Activated T-helper 1 cell treated with anti-CD3 and anti-CD28 coated beads, Interleukin-12 subunit alpha, Interleukin-12 subunit beta, Interleukin-2, Interleukin-4 antibody, amounts not matched to agents 30 ng/mL and 10 ng/mL and 1 ng/mL, durations not matched to agents 14 hours and 24 hours and 36 hours (primary cell): ENCODE results near the gene CD52. TPM values are rescaled to one million over a fixed set of nuclear protein-coding genes. Genes with fewer than 3 reads are reported as not detected.

Experiments used
- DNase-seq: peaks from one replicate; pipeline ENCODE4 v3.0.0; 2021; ENCODE audit warnings: low spot score
- H3K27ac Mint-ChIP-seq: one replicate; pipeline ENCODE4 v1.8.0; 2021; ENCODE audit warnings: mild to moderate bottlenecking, mixed read lengths
- H3K27me3 Mint-ChIP-seq: one replicate; pipeline ENCODE4 v1.8.0; 2022; ENCODE audit warnings: mild to moderate bottlenecking, moderate library complexity, mixed read lengths; ENCODE audit not compliant: insufficient read depth
- H3K36me3 Mint-ChIP-seq: one replicate; pipeline ENCODE4 v1.8.0; 2021; ENCODE audit warnings: low read depth, mixed read lengths
- H3K4me1 Mint-ChIP-seq: one replicate; pipeline ENCODE4 v1.8.0; 2021; ENCODE audit warnings: low read depth, mixed read lengths
- H3K4me3 Mint-ChIP-seq: one replicate; pipeline ENCODE4 v1.8.0; 2021; ENCODE audit warnings: mild to moderate bottlenecking, moderate library complexity, mixed read lengths
- H3K9me3 Mint-ChIP-seq: one replicate; pipeline ENCODE4 v1.8.0; 2021; ENCODE audit warnings: mixed read lengths
- intact Hi-C: fragments of 100-400 bp; cut with micrococcal nuclease; formaldehyde crosslinking; loops from one replicate; pipeline ENCODE4 v1.15.1; 2024
- total RNA-seq: library from RNA; stranded (reverse); gene quantifications from 2 replicates; pipeline ENCODE4 v1.2.3, GENCODE V29; 2022

Gene CD52
- total RNA-seq, 1 donor from 2014 or later, result 394 TPM

DNA sequence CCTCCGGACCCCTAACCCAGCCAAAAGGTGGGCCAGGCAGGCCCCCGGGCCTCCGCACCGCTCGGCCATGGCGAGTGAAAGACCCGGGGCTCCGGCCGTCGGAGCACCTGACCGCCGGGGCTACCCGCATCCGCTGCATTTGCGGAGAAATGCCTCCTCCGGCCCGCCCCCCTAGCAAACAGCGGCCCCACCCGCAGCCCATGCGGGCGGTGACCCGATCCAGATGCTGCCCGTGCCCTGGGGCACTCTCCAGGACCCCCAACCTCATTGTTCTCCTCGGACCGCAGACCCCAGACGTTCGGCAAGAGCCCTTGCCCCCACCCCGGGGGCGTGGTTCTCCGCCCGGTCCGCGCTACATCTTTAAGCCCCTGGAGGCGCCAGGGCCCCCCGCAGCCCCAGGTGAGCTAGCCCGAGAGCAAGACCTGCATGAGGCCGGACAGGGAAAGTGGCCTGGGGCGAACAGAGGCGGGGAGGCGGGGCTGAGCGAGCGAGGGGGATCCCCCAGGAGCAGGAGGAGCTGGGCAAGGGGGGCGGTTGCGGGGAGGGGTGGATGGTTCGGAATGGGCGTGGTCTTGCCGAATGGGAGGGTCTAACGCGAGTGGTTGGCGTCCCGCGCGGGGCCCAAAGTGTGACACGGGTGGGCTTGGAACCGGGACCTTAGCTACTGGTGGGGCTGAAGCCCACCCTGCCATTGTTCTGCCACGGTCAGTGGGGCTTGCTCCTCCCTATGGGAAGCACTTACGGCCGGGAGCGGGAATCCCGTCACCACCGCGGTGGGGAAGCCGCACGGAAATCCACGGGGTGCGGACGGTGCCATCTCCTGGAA lies 42.4 kb downstream of the CD52 start:
- DNase-seq, result peak; percentile 36
- peaks cover 64% of the 10 kb centered on the region for H3K4me1 Mint-ChIP-seq
- H3K4me3 Mint-ChIP-seq, result peak overlapping the region; percentile 78
- peaks cover 3% of the 10 kb centered on the region for H3K36me3 Mint-ChIP-seq
- no peak overlapping the region for H3K27ac Mint-ChIP-seq
- H3K9me3 Mint-ChIP-seq, result no peaks in the 10 kb centered on the region
- intact Hi-C loops, result loop anchor here (1.0 to 2.0 kb wide), 2 partner anchors 18 to 83 kb away; no protein-coding TSS in a partner anchor
- H3K27me3 Mint-ChIP-seq, result peaks cover 27% of the 10 kb centered on the region

DNA sequence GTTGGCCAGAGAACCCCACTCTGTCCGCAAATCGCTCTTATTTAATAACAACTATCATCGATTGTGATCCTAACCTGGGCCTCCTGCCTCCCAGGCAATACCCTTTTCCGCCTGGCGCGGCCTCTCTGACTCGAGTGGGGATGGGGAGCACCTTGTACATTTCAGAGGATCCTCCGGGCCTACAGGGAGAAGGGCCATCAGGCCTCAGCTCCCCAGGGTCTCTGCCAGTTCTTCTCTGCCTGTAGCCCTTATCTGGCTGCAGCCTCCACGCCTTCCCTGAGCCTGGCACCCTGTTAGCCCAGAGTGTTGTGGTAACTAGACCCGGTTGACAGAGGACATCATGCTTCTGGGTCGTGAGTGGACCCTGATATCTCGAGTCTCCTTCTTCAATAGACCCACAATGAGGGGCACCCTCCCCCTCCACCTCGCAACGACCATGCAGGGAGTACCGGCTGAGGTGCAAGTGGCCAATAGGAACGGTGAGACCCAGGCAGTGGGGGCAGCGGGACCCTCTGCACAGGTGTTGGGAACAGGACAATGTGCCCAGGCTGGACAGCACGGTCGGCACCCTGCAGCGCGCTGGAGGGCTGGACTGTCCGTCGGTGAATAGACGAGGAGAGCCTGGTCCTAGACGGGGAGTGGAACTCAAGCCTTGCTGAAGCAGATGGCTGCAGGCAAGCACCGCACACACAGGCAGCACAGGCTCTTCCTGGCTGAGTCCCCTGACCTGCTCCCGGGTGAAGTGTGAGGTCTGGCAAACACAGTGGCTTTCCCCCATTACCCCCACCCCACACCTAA lies 43.2 kb downstream of the CD52 start:
- Mint-ChIP-seq H3K27ac (peak overlapping the region; percentile 52), H3K4me1 (peaks cover 57% of the 10 kb centered on the region), H3K4me3 (peak overlapping the region; percentile 78), H3K27me3 (peaks cover 32% of the 10 kb centered on the region), H3K36me3 (peaks cover 1% of the 10 kb centered on the region), H3K9me3 (no peaks in the 10 kb centered on the region)
- DNase-seq, result no peak
- intact Hi-C loops, result loop anchor here (1.0 to 2.0 kb wide), 2 partner anchors 17 to 84 kb away; no protein-coding TSS in a partner anchor

- peaks cover 1% of the 10 kb centered on the region for H3K36me3 Mint-ChIP-seq
Observed at GRCh38 chr1:26361605-26362122, 43.9 kb downstream of the CD52 start.

DNA sequence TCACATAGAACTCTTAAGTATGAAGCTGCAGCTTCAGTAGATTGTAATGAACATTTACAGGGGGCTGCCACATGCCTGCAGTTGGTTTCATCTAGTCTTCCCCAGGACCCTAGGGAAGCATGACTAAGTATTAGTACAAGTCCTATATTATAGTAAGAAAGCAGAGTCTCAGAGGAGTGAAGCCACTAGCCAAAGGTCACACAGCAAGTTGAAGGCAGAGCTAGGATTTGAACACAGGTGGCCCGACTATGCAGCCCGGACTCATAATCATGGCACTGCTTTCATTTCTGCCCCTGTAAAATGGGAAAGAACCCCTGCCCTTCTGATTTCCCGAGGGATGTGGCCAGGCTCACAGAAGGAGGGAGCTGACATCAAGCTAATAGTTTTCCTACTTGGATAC lies 44.6 kb downstream of the CD52 start:
- peaks cover 1% of the 10 kb centered on the region for H3K36me3 Mint-ChIP-seq
- H3K27ac Mint-ChIP-seq, result no peak overlapping the region
- no peaks in the 10 kb centered on the region for H3K9me3 Mint-ChIP-seq
- H3K27me3 Mint-ChIP-seq, result peaks cover 37% of the 10 kb centered on the region
- peak overlapping the region; percentile 34 for H3K4me3 Mint-ChIP-seq
- DNase-seq, result no peak
- intact Hi-C loops, result loop anchor here (2.0 kb wide), 2 partner anchors 54 to 78 kb away; no protein-coding TSS in a partner anchor
- peaks cover 57% of the 10 kb centered on the region for H3K4me1 Mint-ChIP-seq

More at GRCh38 chr1:26361605-26362122, 43.9 kb downstream of the CD52 start:
- Mint-ChIP-seq H3K9me3 (no peaks in the 10 kb centered on the region), H3K4me1 (peaks cover 57% of the 10 kb centered on the region), H3K27ac (no peak overlapping the region), H3K4me3 (peak overlapping the region; percentile 78), H3K27me3 (peaks cover 37% of the 10 kb centered on the region)
- intact Hi-C loops, result loop anchor here (2.0 kb wide), 3 partner anchors 55 to 85 kb away; no protein-coding TSS in a partner anchor
- no peak for DNase-seq

DNA sequence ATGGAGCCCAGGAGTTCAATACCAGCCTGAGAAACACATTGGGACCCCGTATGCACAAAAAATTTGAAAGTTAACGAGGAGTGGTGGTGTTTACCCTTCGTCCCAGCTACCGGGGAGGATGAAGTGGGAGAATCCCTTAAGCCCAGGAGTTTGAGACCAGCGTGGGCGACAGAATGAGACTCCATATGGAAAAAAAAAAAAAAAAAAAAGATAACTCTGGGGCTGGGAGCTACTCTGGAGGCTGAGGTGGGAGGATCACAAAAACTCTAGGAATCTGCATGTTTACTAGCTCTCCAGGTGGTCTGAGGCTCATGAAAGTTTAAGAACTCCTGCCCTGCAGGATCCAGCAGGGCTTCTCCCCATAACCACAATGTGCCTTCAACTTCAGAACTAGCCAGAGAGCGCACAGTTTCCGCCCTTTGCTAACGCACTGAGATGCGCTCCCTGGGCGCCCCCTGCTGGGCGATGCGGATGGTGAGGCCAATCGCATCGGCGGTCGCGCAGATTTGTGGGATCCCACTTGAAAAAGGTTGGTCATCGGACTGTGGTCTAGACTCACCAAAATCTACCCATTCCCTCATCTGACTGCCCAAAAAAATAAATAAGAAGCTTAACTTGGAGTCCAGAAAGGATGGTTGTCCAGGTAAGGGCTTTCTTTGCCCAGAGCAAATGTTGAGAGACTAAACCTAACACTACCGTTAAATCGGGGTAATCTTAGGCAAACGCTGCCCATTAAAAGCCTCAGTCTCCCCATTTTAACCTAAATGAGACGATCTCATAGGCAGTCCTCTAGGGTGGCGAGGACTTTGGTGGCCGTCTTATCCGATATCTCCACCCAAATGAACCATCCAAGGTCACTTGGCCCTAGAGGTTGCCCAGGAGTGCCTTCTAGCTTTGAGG lies 46.0 kb downstream of the CD52 start:
- peaks cover 39% of the 10 kb centered on the region for H3K27me3 Mint-ChIP-seq
- no peak overlapping the region for H3K27ac Mint-ChIP-seq
- H3K9me3 Mint-ChIP-seq, result no peaks in the 10 kb centered on the region
- intact Hi-C loops, result loop anchor here (2.0 kb wide), 3 partner anchors 27 to 79 kb away; no protein-coding TSS in a partner anchor
- peaks cover 1% of the 10 kb centered on the region for H3K36me3 Mint-ChIP-seq
- H3K4me1 Mint-ChIP-seq, result peaks cover 46% of the 10 kb centered on the region
- H3K4me3 Mint-ChIP-seq, result no peak overlapping the region
- DNase-seq, result peak; percentile 74

GRCh38 chr1:26364956-26365355 lies 47.2 kb downstream of the CD52 start:
- no peak for DNase-seq
- Mint-ChIP-seq H3K27me3 (peaks cover 36% of the 10 kb centered on the region), H3K9me3 (no peaks in the 10 kb centered on the region), H3K4me1 (peaks cover 34% of the 10 kb centered on the region), H3K4me3 (no peak overlapping the region), H3K36me3 (peaks cover 3% of the 10 kb centered on the region), H3K27ac (no peak overlapping the region)
- intact Hi-C loops, result loop anchor here (2.0 kb wide), 1 partner anchor 26 kb away; no protein-coding TSS in a partner anchor

- Mint-ChIP-seq H3K27ac (no peak overlapping the region), H3K9me3 (peaks cover 9% of the 10 kb centered on the region), H3K27me3 (peaks cover 21% of the 10 kb centered on the region), H3K4me3 (no peak overlapping the region), H3K36me3 (peaks cover 10% of the 10 kb centered on the region), H3K4me1 (peaks cover 37% of the 10 kb centered on the region)
- intact Hi-C loops, result no loop called here
- no peak for DNase-seq
Observed at GRCh38 chr1:26367441-26367840, 49.7 kb downstream of the CD52 start.

DNA sequence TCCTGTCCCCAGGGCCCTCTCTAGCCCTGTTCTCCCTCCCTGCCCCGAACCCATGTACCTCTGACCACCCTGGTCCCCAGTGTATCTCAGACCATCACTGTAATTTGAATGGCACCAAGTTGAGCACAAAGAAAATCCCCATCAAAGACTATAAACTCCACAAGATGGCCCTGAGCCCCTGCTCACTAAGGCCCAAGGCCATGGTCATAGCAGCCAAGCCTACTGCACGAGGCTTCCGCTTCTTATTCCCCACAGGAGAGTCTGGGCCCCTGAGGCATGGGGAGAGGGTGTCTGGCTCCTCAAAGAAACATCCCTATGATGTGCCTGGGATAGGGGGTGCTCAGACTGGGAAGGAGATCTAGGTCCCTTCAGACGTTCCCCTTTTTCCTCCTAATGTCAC lies 50.2 kb downstream of the CD52 start:
- Mint-ChIP-seq H3K4me3 (no peak overlapping the region), H3K36me3 (peaks cover 13% of the 10 kb centered on the region), H3K9me3 (peaks cover 9% of the 10 kb centered on the region), H3K4me1 (peaks cover 37% of the 10 kb centered on the region), H3K27me3 (peaks cover 21% of the 10 kb centered on the region), H3K27ac (no peak overlapping the region)
- DNase-seq, result no peak
- intact Hi-C loops, result no loop called here

DNA sequence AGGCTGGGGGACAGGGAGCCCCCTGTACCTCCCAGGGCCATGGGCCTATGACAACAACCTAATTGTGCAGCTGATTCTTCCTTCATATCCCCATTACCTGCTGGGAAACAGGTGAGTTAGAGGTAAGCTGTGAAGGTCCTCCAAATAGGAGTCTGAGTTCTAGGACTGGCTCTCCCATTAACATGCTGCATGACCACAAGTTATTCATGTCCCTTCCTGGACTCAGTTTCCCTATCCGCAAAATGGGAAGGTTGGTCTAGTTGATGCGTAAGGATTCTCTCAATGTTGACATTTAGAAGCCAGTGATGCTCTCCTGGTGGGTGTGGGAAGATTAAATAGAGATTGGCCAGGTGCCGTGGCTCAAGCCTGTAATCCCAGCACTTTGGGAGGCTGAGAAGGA lies 50.7 kb downstream of the CD52 start:
- Mint-ChIP-seq H3K4me3 (no peak overlapping the region), H3K36me3 (peaks cover 13% of the 10 kb centered on the region), H3K27me3 (peaks cover 19% of the 10 kb centered on the region), H3K27ac (no peak overlapping the region), H3K9me3 (peaks cover 9% of the 10 kb centered on the region), H3K4me1 (peaks cover 36% of the 10 kb centered on the region)
- no peak for DNase-seq
- intact Hi-C loops, result no loop called here

Other genes starting within 250 kb of the CD52 start
- 15.5 and 18.9 TPM in 2 replicates for gene PDIK1L, start 206.1 kb upstream of the CD52 start, total RNA-seq
- 0.12 TPM in 1 of 2 replicates, not detected in the other for gene FAM110D, start 158.9 kb upstream of the CD52 start, total RNA-seq
- gene C1orf232, start 149.0 kb upstream of the CD52 start, total RNA-seq, result not detected in 2 replicates
- gene ZNF593, start 148.1 kb upstream of the CD52 start, total RNA-seq, result 81.3 and 83.0 TPM in 2 replicates
- not detected in 2 replicates for gene ZNF593OS, start 146.1 kb upstream of the CD52 start, total RNA-seq
- gene CNKSR1, start 140.5 kb upstream of the CD52 start, total RNA-seq, result 4.2 and 4.7 TPM in 2 replicates
- not detected in 2 replicates for gene CATSPER4, start 127.4 kb upstream of the CD52 start, total RNA-seq
- gene CEP85, start 83.8 kb upstream of the CD52 start, total RNA-seq, result 37.0 and 37.1 TPM in 2 replicates
- gene SH3BGRL3, start 37.9 kb upstream of the CD52 start, total RNA-seq, result 551 and 575 TPM in 2 replicates
- 14.8 and 22.1 TPM in 2 replicates for gene UBXN11, start 11.3 kb upstream of the CD52 start, total RNA-seq
- gene CRYBG2, start 36.2 kb downstream of the CD52 start, total RNA-seq, result 0.83 and 1.9 TPM in 2 replicates
- not detected in 2 replicates for gene ZNF683, start 54.8 kb downstream of the CD52 start, total RNA-seq
- not detected in 2 replicates for gene LIN28A, start 92.9 kb downstream of the CD52 start, total RNA-seq
- 58.4 and 60.9 TPM in 2 replicates for gene DHDDS, start 114.4 kb downstream of the CD52 start, total RNA-seq
- 492 and 496 TPM in 2 replicates for gene HMGN2, start 154.5 kb downstream of the CD52 start, total RNA-seq
- gene RPS6KA1, start 211.8 kb downstream of the CD52 start, total RNA-seq, result 324 and 331 TPM in 2 replicates